ENCODE measurements around the gene COL4A1.

The COL4A1 gene

DNA sequence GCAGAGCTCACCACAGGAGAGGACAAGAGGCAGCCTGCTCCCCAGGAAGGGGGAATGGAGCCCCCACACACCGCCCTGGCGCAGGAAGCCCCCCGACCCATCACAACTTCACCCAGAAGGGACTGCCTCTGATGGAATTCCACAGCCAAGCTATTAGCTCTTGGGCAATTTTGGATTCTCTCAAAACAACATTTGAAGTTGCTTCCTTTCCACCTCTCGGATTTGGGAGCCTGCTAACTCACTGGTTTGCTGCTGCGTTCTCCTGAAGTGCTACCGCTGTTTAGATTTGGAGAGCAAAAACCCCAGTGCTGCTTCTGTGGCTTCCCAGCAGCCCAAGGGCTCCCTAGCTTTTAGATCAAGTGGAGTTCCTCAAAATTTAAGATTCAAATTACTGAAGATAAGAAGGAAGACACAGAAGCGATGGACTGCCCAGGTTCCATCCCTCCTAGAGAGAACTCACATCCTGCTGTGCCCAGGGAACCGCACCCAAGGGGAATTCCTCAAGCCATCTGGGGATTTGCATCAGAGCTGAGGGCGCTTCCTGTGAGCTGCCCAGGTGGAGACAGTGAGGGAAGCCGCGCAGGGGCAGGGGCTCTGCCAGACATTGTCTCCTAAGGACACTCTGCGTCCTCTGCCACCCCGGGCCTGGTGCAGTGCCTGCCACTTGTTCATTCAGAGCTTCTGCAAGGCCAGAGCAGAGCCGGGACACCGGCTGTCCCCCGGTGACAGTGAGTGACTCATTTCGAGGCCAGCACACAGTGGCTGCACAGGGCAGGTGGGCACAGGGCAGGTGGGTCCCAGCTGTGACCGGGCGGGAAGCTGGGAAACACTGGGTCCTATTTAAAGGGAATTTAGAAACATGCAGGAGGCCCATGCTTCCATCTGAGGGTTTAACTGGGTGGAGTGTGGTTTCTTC lies 45.5 kb downstream of the COL4A1 start:
- no peak overlapping the region for H2AFZ ChIP-seq (ENCODE audit: low read depth)
- H4K20me1 ChIP-seq (ENCODE audit: insufficient read depth): no peaks in the 10 kb centered on the region
- TF ChIP-seq, protein P1, sequence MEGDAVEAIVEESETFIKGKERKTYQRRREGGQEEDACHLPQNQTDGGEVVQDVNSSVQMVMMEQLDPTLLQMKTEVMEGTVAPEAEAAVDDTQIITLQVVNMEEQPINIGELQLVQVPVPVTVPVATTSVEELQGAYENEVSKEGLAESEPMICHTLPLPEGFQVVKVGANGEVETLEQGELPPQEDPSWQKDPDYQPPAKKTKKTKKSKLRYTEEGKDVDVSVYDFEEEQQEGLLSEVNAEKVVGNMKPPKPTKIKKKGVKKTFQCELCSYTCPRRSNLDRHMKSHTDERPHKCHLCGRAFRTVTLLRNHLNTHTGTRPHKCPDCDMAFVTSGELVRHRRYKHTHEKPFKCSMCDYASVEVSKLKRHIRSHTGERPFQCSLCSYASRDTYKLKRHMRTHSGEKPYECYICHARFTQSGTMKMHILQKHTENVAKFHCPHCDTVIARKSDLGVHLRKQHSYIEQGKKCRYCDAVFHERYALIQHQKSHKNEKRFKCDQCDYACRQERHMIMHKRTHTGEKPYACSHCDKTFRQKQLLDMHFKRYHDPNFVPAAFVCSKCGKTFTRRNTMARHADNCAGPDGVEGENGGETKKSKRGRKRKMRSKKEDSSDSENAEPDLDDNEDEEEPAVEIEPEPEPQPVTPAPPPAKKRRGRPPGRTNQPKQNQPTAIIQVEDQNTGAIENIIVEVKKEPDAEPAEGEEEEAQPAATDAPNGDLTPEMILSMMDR (conservative IDR thresholded peaks at IDR 0.05; ENCODE audit: low read depth, low read length): no peak
- H3K27ac ChIP-seq: no peak overlapping the region
- no peak overlapping the region for H3K4me3 ChIP-seq (IDR thresholded peaks at IDR 0.05; ENCODE audit: insufficient read depth, low read depth, low read length)
- no peaks in the 10 kb centered on the region for H3K27me3 ChIP-seq (ENCODE audit: insufficient read depth, low read depth)
- H3K4me1 ChIP-seq (ENCODE audit: low read depth, poor library complexity, severe bottlenecking): peaks cover 5% of the 10 kb centered on the region
- no peaks in the 10 kb centered on the region for H3K36me3 ChIP-seq (ENCODE audit: insufficient read depth)
- no peaks in the 10 kb centered on the region for H3K79me2 ChIP-seq (ENCODE audit: insufficient read depth, low read depth)
- no peak overlapping the region for H3K9ac ChIP-seq
- H3K4me2 ChIP-seq: no peak overlapping the region

DNA sequence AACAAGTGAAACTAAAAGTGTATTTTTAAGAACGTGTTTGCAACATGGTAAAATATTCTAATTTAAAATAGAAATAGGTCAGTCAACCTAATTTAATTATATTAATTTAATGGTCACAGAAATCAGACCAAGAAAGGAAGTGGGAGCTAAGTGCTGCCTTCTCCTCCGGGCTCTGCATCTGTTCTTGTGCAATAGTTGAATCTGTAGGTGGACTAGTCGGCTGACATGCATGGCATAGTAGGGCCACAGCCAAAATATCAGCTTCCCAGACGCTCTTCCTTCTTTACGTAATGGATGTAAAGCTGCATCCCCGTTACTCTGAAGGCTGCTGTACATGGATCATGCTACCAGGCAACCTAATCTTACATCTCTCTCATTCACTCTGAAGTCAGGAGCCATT lies 47.3 kb downstream of the COL4A1 start:
- Histone ChIP-seq H3K4me2 (no peak overlapping the region), H3K27me3 (ENCODE audit: insufficient read depth, low read depth) (no peaks in the 10 kb centered on the region), H3K36me3 (ENCODE audit: insufficient read depth) (no peaks in the 10 kb centered on the region), H3K9ac (no peak overlapping the region), H3K4me1 (ENCODE audit: low read depth, poor library complexity, severe bottlenecking) (peaks cover 5% of the 10 kb centered on the region), H3K4me3 (IDR thresholded peaks at IDR 0.05; ENCODE audit: insufficient read depth, low read depth, low read length) (no peak overlapping the region), H3K79me2 (ENCODE audit: insufficient read depth, low read depth) (no peaks in the 10 kb centered on the region), H3K27ac (no peak overlapping the region), H2AFZ (ENCODE audit: low read depth) (no peak overlapping the region), H4K20me1 (ENCODE audit: insufficient read depth) (no peaks in the 10 kb centered on the region)
- TF ChIP-seq, protein P1 (conservative IDR thresholded peaks at IDR 0.05; ENCODE audit: low read depth, low read length): no peak

DNA sequence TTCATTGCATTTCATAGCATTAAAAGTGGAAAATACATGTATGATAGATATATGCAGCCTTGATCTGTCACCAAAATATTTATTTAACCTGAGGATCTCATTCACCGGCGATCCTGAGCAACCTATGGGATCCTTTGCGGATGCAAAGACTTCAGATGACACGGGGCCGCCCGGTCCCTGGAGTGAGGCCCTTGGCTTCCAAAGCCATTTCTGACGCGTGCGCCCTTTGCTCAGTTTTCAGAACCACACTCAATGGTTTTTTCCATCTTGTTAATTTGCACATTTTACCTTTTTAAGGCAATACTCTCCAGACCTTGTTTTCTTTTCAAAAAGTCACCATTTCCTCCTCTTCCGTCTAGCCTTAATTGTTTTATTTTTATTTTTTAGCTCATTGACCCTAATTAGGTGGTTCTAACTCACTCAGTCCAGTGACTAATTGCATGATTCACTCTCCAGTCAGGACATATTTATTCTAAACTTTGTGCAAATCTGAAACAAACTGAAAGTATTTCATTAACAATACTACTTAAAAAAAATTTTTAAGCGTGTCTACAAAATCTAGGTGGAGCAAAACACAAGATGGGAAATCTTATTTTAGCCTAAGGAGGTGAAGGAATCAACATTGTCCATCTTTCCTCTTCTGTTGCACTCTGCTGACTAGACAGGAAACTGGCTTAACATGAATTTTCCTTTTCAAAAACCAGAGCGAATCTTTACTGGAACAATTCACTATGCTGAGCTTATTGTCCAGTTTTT lies 47.9 kb downstream of the COL4A1 start:
- H3K4me2 ChIP-seq: no peak overlapping the region
- H4K20me1 ChIP-seq (ENCODE audit: insufficient read depth): no peaks in the 10 kb centered on the region
- no peak overlapping the region for H3K27ac ChIP-seq

DNA sequence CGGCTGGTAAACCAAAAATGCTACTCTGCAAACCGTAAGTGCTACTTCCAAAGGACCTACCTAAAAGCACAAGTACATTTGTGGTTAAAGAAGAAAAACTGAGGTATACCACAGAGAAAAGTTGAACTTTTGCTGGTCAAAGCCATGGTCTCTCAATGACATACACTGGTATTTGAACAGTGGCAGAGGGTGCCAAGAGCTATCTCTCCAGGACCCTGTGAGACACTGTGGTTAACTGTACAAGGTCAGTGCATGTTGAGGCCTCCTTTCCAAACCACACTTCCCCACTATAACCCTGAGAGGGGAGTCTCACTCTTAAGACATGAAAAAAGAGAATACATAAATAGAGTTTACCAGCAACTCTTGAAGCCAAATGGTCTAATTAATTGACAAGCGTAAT lies 49.5 kb downstream of the COL4A1 start:
- H4K20me1 ChIP-seq (ENCODE audit: insufficient read depth): no peaks in the 10 kb centered on the region
- H3K4me2 ChIP-seq: no peak overlapping the region
- H3K27ac ChIP-seq: no peak overlapping the region
- H2AFZ ChIP-seq (ENCODE audit: low read depth): no peak overlapping the region
- no peaks in the 10 kb centered on the region for H3K27me3 ChIP-seq (ENCODE audit: insufficient read depth, low read depth)
- H3K4me1 ChIP-seq (ENCODE audit: low read depth, poor library complexity, severe bottlenecking): peaks cover 5% of the 10 kb centered on the region
- H3K9ac ChIP-seq: no peak overlapping the region
- no peaks in the 10 kb centered on the region for H3K79me2 ChIP-seq (ENCODE audit: insufficient read depth, low read depth)
- H3K36me3 ChIP-seq (ENCODE audit: insufficient read depth): no peaks in the 10 kb centered on the region
- TF ChIP-seq, protein P1 (conservative IDR thresholded peaks at IDR 0.05; ENCODE audit: low read depth, low read length): no peak
- H3K4me3 ChIP-seq (IDR thresholded peaks at IDR 0.05; ENCODE audit: insufficient read depth, low read depth, low read length): no peak overlapping the region

More for the DNA sequence above, 47.9 kb downstream of the COL4A1 start:
- Histone ChIP-seq H3K27me3 (ENCODE audit: insufficient read depth, low read depth) (no peaks in the 10 kb centered on the region), H3K36me3 (ENCODE audit: insufficient read depth) (no peaks in the 10 kb centered on the region), H3K9ac (no peak overlapping the region), H3K4me3 (IDR thresholded peaks at IDR 0.05; ENCODE audit: insufficient read depth, low read depth, low read length) (no peak overlapping the region), H2AFZ (ENCODE audit: low read depth) (no peak overlapping the region), H3K79me2 (ENCODE audit: insufficient read depth, low read depth) (no peaks in the 10 kb centered on the region), H3K4me1 (ENCODE audit: low read depth, poor library complexity, severe bottlenecking) (peaks cover 5% of the 10 kb centered on the region)
- TF ChIP-seq, protein P1 (conservative IDR thresholded peaks at IDR 0.05; ENCODE audit: low read depth, low read length): no peak
